RWPE1 (cell line): ENCODE measurements around the gene TNFSF8.

Experiments
- CTCF ChIA-PET: fragments of 350-600 bp; sonication (Branson Sonifier 250); formaldehyde crosslinking; extraction: SDS; loops from one replicate; lab custom pipeline; 2021; lab: Yijun Ruan, JAX
- POLR2A ChIA-PET: fragments of 400-600 bp; formaldehyde crosslinking; extraction: SDS; loops from one replicate; lab custom pipeline; 2020; ENCODE audit warnings: antibody characterized with exemption; ENCODE audit not compliant: low non-redundant PET; lab: Yijun Ruan, JAX
- DNase-seq: peaks from one replicate; pipeline ENCODE4 v3.0.0; 2012; ENCODE audit warnings: low spot score
- H3K27ac ChIP-seq: fragments of 450-650 bp; 2 replicates; pipeline ENCODE4 v1.5.1; 2017
- CTCF ChIP-seq: fragments of 450-650 bp; conservative IDR thresholded peaks from 2 replicates; pipeline ENCODE4 v1.5.1; 2017; ENCODE audit warnings: low read depth, mild to moderate bottlenecking

The TNFSF8 gene

GRCh38 chr9:114938687-114939575 lies 8.5 kb upstream of the TNFSF8 start:
- CTCF ChIA-PET: interaction anchor here (0.6 kb wide), 1 partner anchor 12 kb away, joined by 5 read pairs; no protein-coding TSS in a partner anchor
- no peak overlapping the region for H3K27ac ChIP-seq
- POLR2A ChIA-PET: no interaction called here
- TF ChIP-seq CTCF: no peak
- DNase-seq: no peak

- ChIA-PET CTCF (interaction anchor here (0.6 to 1.1 kb wide), 5 partner anchors 12 to 1186 kb away, joined by 3 to 6 read pairs (median 3); no protein-coding TSS in a partner anchor), POLR2A (no interaction called here)
- no peak for DNase-seq
- no peak for TF ChIP-seq CTCF
- H3K27ac ChIP-seq: no peak overlapping the region
Measured at GRCh38 chr9:114937516-114937915, 7.1 kb upstream of the TNFSF8 start.

- ChIA-PET CTCF (interaction anchor here (0.6 to 1.1 kb wide), 6 partner anchors 9 to 568 kb away, joined by 3 to 6 read pairs (median 4); no protein-coding TSS in a partner anchor), POLR2A (no interaction called here)
- H3K27ac ChIP-seq: no peak overlapping the region
- no peak for TF ChIP-seq CTCF
- DNase-seq: no peak
Measured at GRCh38 chr9:114936581-114936980, 6.2 kb upstream of the TNFSF8 start.

GRCh38 chr9:114935119-114935518 lies 4.7 kb upstream of the TNFSF8 start:
- H3K27ac ChIP-seq: no peak overlapping the region
- ChIA-PET CTCF (interaction anchor here (0.5 to 0.6 kb wide), 2 partner anchors 86 to 1552 kb away, joined by 3 read pairs; no protein-coding TSS in a partner anchor), POLR2A (no interaction called here)
- DNase-seq: no peak
- TF ChIP-seq CTCF: no peak

GRCh38 chr9:114932502-114932901 lies 2.1 kb upstream of the TNFSF8 start:
- TF ChIP-seq CTCF: no peak
- ChIA-PET POLR2A (no interaction called here), CTCF (no interaction called here)
- DNase-seq: no peak
- H3K27ac ChIP-seq: no peak overlapping the region

- CTCF ChIA-PET: interaction anchor here (0.6 to 0.7 kb wide), 3 partner anchors 13 to 368 kb away, joined by 3 to 4 read pairs (median 3); no protein-coding TSS in a partner anchor
Measured at GRCh38 chr9:114931407-114931806, 1.0 kb upstream of the TNFSF8 start.

More at GRCh38 chr9:114931407-114931806, 1.0 kb upstream of the TNFSF8 start:
- DNase-seq: no peak
- no peak for TF ChIP-seq CTCF
- H3K27ac ChIP-seq: no peak overlapping the region
- POLR2A ChIA-PET: no interaction called here
